NCI-H1694 (cell line): ENCODE measurements around the gene BOK.
"Not testable (repeated sequence)": the region's sequence is repeated elsewhere in the genome, so short reads cannot be mapped to it uniquely, and the experiment has no call there.

ENCODE experiments used
- DNase-seq: peaks from one replicate; lab custom pipeline; 2025; lab: John Stamatoyannopoulos, UW

The BOK gene, protein sequence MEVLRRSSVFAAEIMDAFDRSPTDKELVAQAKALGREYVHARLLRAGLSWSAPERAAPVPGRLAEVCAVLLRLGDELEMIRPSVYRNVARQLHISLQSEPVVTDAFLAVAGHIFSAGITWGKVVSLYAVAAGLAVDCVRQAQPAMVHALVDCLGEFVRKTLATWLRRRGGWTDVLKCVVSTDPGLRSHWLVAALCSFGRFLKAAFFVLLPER

DNA sequence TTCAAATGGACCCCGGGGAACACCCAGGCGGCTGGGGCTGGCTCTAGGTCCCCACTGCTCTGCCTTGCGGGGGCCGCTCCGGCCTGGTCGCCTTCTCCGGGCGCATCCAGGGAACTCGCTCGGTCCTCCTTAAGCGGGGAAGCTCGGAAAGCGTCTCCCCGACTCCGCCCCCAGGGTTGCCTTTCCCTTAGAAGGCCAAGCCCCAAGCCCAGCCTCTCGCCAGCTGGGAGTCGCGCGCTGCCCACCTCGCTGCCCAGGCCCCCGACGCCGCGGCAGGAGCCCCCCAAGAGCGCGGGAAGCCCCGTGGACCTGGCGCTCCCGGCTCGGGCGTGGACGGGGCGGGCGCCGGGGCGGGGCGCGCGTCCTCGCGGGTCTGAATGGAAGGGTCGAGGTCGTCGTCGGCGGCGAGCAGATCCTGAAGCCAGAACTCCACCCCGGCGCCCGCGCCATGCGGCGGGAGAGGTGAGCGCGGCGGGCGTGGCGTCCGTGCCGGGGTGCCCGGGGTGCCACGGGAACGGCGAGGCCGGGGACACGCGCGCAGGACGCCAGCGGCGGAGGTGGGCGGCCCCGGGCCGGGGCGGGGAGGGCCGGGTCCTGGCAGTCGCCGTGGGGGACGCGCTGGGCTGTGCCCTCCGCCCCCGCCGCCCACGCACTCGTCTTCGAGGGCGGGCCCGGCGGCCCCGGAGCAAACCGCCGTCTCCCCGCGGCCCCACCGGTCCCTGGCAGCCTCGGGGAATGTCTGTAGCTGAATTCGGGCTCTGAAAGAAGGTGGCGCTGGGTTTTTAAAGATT lies at the start of gene BOK:
BOK (plus strand) TSS at position 214 of the 791 bp plus-strand sequence. CDS start 739 bp downstream, outside the sequence.
- DNase-seq = no peak

DNA sequence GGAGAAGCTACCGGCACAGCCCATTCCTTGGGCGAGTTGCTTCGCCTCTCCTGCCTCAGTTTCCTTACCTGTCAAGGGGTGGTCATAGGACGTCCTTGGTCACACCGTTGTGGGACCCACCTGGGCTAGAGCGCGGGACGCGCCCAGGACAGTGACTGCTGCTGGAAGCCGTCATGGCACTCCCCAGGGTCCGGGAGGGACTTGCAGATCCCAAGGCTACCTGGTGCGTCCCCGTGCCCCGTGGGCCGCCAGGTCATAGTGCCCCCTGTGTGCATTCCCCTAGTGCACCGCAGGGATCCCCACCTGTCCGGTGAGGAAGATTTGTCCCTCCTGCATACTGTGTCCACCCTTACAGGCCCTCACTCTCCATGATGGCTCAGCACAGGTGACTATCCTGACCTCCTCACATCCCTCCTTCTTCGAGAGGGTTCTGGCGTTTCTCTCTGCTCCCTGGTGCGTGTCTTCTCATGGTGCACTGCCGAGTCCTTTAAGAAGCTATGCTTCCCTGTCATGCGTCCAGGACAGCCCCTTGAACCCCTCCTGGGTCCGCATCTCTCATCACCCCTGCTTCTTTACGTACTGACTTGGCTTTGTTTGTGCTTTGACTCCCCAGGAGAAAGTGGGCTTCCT lies 49.3 kb upstream of the BOK start:
- DNase-seq = no peak

DNA sequence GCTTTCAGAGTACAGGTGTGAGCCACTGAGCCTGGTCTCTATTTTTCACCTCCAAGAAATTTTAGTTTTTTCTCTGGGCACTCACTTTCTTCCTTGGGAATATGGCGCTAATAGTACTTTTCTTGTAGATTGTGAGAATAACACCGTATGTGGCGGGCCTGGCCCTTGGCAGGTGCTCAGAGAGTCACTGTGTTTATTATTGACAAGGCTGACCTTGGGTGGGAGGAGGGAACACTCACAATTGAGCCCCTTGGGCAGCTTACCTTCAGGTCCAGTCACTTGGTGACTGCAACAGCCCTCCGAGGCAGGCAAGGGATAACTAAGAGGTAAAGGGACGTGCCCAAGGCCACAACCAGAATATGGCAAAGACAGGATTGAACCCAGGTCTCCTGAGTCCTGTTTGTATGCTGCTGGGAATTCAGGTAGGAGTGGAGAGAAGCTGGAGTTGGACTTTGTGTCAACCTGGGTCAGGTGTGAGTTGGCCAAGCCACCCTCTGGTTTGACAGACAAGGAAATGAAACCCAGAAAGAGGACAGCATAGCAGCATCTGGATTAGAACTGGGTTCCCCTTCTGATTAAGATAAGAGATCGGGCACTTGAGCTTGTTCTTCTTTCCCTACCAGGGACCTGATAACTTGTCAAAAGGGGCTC lies 47.3 kb upstream of the BOK start:
- DNase-seq = no peak

DNA sequence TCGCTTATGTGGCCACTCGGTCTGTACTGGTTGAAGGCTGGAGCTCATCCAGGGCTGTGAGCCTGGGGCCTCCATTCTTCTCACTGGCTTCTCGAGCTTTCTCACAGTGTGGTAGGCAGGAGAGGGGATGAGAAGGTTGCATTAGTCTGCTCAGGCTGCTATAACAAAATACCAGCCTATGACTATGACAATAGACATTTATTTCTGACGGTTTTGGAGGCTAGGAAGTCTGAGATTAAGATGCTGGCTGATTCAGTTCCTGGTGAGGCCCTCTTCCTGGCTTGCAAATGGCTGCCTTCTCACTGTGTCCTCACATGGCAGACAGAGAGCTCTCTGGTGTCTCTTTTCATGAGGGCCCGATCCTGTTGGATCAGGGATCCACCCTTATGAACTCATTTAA lies 44.0 kb upstream of the BOK start:
- no peak for DNase-seq

DNA sequence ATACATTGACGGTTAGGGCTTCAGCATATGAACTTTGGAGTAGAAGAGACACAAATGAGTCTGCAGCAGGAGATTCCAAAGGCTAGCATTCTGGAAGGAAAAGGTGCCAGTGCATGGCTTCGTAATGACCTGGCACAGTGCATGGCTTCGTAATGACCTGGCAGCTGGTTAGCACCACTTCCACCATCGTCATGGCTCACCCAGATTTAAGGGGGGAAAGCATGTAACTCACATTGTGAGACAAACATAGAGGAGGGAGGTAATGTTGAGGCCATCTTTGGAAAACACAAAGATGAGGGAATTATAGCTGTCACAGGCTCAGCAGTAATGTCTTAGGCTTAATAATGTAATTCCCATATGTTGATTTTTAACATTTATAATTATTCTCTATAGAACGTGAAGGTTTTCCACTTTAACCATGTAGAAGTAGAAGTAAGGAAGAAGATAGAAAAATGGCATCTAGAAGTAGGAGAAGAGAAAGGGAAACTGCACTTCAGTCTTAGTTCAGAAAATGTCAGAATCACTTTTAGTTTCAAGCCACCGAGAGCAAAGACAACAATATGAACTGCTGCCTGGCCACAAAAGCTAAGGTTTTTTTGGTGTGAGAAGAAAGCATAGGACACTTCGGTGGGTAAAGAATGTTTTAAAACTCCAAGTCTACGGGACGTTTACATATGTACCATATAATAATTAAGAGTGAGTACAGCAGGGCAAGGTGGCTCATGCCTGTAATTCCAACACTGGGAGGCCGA lies 43.4 kb upstream of the BOK start:
- DNase-seq = no peak

GRCh38 chr2:241516520-241516965 lies 42.0 kb upstream of the BOK start:
- no peak for DNase-seq

GRCh38 chr2:241517297-241517696 lies 41.2 kb upstream of the BOK start:
- no peak for DNase-seq

- DNase-seq = no peak
Measured at GRCh38 chr2:241519669-241520068, 38.9 kb upstream of the BOK start.

GRCh38 chr2:241522477-241522876 lies 36.1 kb upstream of the BOK start:
- no peak for DNase-seq

GRCh38 chr2:241525818-241526780 lies 32.4 kb upstream of the BOK start:
- not testable (repeated sequence) for DNase-seq

DNA sequence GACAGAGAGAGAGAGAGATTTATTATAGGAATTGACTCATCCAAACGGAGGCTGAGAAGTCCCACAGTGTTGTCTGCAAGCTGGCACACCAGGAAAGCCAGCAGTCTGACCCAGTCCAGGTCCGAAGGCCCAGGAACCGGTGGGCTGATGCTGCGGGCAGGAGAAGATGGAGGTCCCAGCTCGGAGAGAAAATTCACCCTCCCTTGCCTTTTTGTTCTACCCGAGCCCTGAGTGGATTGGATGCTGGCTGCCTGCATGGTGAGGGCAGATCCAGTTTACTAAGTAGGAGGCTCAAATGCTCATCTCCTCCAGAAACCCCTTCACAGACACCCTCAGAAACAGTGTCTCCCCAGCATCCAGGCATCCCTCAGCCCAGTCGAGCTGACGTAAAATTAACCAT lies 28.0 kb upstream of the BOK start:
- DNase-seq = no peak

DNA sequence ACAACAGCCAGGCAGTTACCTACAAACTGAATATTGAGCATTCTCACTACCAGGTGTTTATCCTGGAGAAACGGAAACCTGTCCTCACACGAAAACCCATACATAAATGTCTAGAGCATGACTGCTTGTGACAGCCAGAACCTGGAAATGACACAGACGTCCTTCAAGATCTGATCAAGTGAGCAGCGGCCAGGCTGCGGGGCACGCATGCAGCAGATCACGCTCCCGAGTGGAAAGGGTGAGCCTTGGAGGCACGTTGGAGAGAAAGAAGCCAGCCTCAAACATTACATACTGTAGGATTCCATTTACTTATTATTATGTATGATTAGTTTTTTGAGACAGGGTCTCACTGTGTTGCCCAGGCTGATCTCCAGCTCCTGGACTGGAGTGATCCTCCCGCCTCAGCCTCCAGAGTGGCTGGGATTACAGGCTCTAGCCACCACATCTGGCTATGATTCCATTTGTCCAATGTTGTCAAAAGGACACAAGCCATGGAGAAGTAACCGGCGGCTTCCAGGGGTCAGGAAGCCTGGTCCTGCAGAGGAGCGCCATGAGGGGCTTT lies 27.3 kb upstream of the BOK start:
- no peak for DNase-seq

DNA sequence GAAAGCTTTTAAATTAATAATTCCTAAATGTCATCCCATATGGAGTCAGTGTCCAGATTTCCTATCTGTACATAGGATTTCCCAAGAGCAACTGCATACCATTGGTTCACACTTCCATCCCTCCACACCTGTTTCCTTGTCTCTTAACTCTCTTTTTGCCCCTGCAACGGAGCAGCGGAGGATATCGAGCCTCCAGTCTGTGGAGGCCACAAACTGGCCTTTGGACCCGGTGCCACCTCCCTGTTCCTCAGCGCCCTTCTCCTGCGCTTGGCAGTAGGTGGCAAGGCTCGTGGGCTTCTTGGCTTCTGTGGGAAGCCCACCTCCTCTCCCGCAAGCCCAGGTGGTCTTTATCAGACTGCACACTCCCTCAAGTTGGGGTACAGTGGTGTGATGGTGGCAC lies 26.4 kb upstream of the BOK start:
- DNase-seq = no peak

GRCh38 chr2:241532733-241533601 lies 25.6 kb upstream of the BOK start:
- no peak for DNase-seq

GRCh38 chr2:241534293-241534692 lies 24.3 kb upstream of the BOK start:
- no peak for DNase-seq

GRCh38 chr2:241534701-241535375 lies 23.7 kb upstream of the BOK start:
- no peak for DNase-seq

GRCh38 chr2:241535871-241536655 lies 22.5 kb upstream of the BOK start:
- DNase-seq = no peak
